ENCODE results near the gene KRT5. TPM values are rescaled to one million over a fixed set of nuclear protein-coding genes. Genes with fewer than 3 reads are reported as not detected.

KRT5 gene
- total and polyA plus RNA-seq, 2 of the 13 experiments (the other 11 are each of a cell fraction or from before 2014, with no cell fraction given): 0.08 TPM; not detected in 1

DNA sequence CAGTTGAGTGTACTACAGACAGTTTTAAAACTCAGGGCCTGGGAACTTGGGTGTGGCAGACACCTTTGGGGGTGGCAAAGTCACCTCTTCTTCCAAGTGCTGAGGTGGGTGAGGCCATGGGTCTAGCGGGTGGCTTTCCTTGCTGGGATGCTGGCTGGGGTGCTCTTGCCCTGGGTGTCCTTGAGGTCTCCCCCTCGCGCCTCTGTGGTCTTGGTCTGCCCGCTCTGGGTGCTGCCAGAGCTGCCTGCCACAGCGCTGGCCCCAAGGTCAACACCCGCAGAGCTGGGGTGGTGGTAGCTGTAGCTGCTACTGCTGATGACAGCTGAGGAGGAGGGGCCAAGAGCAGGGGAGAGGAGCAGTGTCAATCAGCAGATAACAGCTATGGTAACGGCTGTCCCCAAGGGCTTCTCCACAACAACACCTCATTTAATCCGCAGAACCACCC is 46.7 kb upstream of the KRT5 start (continued):
- TF ChIP-seq, protein P1, sequence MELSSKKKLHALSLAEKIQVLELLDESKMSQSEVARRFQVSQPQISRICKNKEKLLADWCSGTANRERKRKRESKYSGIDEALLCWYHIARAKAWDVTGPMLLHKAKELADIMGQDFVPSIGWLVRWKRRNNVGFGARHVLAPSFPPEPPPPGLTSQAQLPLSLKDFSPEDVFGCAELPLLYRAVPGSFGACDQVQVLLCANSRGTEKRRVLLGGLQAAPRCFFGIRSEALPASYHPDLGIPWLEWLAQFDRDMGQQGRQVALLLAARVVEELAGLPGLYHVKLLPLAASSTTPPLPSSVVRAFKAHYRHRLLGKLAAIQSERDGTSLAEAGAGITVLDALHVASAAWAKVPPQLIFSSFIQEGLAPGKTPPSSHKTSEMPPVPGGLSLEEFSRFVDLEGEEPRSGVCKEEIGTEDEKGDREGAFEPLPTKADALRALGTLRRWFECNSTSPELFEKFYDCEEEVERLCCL (CRISPR knock-in tag; IDR thresholded peaks at IDR 0.05; ENCODE audit: borderline replicate concordance): no peak
- TF ChIP-seq PHF21A (CRISPR knock-in tag; IDR thresholded peaks at IDR 0.05) (no peak), ZBTB42 (CRISPR knock-in tag; IDR thresholded peaks at IDR 0.05) (no peak)
- TF ChIP-seq, protein P2, sequence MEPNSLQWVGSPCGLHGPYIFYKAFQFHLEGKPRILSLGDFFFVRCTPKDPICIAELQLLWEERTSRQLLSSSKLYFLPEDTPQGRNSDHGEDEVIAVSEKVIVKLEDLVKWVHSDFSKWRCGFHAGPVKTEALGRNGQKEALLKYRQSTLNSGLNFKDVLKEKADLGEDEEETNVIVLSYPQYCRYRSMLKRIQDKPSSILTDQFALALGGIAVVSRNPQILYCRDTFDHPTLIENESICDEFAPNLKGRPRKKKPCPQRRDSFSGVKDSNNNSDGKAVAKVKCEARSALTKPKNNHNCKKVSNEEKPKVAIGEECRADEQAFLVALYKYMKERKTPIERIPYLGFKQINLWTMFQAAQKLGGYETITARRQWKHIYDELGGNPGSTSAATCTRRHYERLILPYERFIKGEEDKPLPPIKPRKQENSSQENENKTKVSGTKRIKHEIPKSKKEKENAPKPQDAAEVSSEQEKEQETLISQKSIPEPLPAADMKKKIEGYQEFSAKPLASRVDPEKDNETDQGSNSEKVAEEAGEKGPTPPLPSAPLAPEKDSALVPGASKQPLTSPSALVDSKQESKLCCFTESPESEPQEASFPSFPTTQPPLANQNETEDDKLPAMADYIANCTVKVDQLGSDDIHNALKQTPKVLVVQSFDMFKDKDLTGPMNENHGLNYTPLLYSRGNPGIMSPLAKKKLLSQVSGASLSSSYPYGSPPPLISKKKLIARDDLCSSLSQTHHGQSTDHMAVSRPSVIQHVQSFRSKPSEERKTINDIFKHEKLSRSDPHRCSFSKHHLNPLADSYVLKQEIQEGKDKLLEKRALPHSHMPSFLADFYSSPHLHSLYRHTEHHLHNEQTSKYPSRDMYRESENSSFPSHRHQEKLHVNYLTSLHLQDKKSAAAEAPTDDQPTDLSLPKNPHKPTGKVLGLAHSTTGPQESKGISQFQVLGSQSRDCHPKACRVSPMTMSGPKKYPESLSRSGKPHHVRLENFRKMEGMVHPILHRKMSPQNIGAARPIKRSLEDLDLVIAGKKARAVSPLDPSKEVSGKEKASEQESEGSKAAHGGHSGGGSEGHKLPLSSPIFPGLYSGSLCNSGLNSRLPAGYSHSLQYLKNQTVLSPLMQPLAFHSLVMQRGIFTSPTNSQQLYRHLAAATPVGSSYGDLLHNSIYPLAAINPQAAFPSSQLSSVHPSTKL (CRISPR knock-in tag; IDR thresholded peaks at IDR 0.05): no peak

DNA sequence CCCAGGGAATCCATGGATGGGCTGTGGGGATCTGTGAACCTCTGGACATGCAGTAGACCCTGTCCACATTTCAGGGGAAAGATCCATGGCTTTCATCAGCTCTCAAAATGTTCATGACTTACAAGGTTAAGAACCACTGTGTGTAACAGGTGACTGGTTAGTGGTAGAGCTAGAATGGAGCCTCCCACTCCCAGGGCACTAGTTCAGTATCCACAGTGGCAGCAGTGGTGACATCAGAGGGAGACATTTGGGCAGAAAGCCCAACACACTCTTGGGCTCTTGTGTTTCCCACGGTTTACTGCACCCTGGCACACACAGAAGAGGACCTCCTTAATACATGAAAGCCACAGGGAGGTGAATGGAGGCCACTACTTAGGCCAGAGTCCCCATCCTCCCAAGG is 44.4 kb upstream of the KRT5 start:
- TF ChIP-seq, protein P3, sequence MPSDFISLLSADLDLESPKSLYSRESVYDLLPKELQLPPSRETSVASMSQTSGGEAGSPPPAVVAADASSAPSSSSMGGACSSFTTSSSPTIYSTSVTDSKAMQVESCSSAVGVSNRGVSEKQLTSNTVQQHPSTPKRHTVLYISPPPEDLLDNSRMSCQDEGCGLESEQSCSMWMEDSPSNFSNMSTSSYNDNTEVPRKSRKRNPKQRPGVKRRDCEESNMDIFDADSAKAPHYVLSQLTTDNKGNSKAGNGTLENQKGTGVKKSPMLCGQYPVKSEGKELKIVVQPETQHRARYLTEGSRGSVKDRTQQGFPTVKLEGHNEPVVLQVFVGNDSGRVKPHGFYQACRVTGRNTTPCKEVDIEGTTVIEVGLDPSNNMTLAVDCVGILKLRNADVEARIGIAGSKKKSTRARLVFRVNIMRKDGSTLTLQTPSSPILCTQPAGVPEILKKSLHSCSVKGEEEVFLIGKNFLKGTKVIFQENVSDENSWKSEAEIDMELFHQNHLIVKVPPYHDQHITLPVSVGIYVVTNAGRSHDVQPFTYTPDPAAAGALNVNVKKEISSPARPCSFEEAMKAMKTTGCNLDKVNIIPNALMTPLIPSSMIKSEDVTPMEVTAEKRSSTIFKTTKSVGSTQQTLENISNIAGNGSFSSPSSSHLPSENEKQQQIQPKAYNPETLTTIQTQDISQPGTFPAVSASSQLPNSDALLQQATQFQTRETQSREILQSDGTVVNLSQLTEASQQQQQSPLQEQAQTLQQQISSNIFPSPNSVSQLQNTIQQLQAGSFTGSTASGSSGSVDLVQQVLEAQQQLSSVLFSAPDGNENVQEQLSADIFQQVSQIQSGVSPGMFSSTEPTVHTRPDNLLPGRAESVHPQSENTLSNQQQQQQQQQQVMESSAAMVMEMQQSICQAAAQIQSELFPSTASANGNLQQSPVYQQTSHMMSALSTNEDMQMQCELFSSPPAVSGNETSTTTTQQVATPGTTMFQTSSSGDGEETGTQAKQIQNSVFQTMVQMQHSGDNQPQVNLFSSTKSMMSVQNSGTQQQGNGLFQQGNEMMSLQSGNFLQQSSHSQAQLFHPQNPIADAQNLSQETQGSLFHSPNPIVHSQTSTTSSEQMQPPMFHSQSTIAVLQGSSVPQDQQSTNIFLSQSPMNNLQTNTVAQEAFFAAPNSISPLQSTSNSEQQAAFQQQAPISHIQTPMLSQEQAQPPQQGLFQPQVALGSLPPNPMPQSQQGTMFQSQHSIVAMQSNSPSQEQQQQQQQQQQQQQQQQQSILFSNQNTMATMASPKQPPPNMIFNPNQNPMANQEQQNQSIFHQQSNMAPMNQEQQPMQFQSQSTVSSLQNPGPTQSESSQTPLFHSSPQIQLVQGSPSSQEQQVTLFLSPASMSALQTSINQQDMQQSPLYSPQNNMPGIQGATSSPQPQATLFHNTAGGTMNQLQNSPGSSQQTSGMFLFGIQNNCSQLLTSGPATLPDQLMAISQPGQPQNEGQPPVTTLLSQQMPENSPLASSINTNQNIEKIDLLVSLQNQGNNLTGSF (CRISPR knock-in tag; IDR thresholded peaks at IDR 0.05): no peak
- POLR2A ChIA-PET: no interaction called here
- no peak for FAIRE-seq

More for the DNA sequence above, 44.4 kb upstream of the KRT5 start:
- no TSS peak for BruUV-seq (replicated peaks)
- CTCF ChIA-PET (ENCODE audit: low intra/inter-chr PET ratio, low total read pairs): no interaction called here
- Histone ChIP-seq H4K20me1 (ENCODE audit: insufficient read depth, low read length) (no peaks in the 10 kb centered on the region), H3K9me3 (ENCODE audit: low read length) (no peaks in the 10 kb centered on the region), H3K4me1 (ENCODE audit: insufficient read depth, low read length) (no peaks in the 10 kb centered on the region), H2AFZ (ENCODE audit: low read length) (no peak overlapping the region), H3K27ac (ENCODE audit: extremely low read length, insufficient read depth, low read length) (no peak overlapping the region), H3K4me3 (replicated peaks in 1 of 3; ENCODE audit: insufficient read depth in 1 of 3, low read depth in 2 of 3, low read length in 3 of 3) (no peak overlapping the region), H3K9ac (ENCODE audit: insufficient read depth, low read depth, low read length) (no peak overlapping the region), H3K36me3 (replicated peaks in 1 of 2; ENCODE audit: control insufficient read depth in 1 of 2, insufficient read depth in 2 of 2, low read length in 2 of 2) (no peaks in the 10 kb centered on the region), H3K4me2 (ENCODE audit: low read depth, low read length) (no peak overlapping the region), H3K79me2 (ENCODE audit: insufficient read depth, low read length) (no peaks in the 10 kb centered on the region), H3K27me3 (ENCODE audit: control insufficient read depth in 1 of 2, insufficient read depth in 2 of 2, low read length in 2 of 2) (peaks cover 6 to 27% of the 10 kb centered on the region in 2 experiments; a peak in 2 of 5 replicates)
- in situ Hi-C loops (cut with HindIII; ENCODE audit: extremely low pct_ligation_motif_present, low pct_unique_long_range_greater_than_20kb) (no loop called here), intact Hi-C loops (cut with micrococcal nuclease; ENCODE audit: unreplicated experiment) (no loop called here)
- ATAC-seq (no peak), DNase-seq (ENCODE audit: low spot score) (no peak)
- WGBS (ENCODE audit: low lambda C conversion rate): 0% methylated on average over 1 of the region's 1 CpG
